IMR-90 (cell line): ENCODE measurements around the gene SLC6A11. TPM values are rescaled to one million over a fixed set of nuclear protein-coding genes. Genes with fewer than 3 reads are reported as not detected.

ENCODE experiments used
- ATAC-seq: fragments of 200-7000 bp; cut with Tn5 transposase; 2 replicates; pipeline ENCODE4 v1.9.1; 2020; ENCODE audit warnings: low read depth, mild to moderate bottlenecking, moderate library complexity
- BruUV-seq: library from RNA; stranded (reverse); fragments of 400-500 nt; replicated peaks from 2 replicates; lab custom pipeline; 2021; lab: Mats Ljungman, UMichigan
- CTCF ChIA-PET: fragments of 300-600 bp; formaldehyde crosslinking; extraction: SDS; loops from one replicate; lab custom pipeline; 2021; ENCODE audit warnings: antibody characterized with exemption; lab: Yijun Ruan, JAX
- POLR2A ChIA-PET: fragments of 300-600 bp; sonication (Branson Sonifier 250); formaldehyde crosslinking; loops from one replicate; lab custom pipeline; 2022; ENCODE audit warnings: antibody characterized with exemption; ENCODE audit not compliant: unreplicated experiment; lab: Charles Lee
- DNase-seq: peaks from one replicate; pipeline ENCODE4 v3.0.0; 2013
- H2AFZ ChIP-seq: replicated peaks from 2 replicates; pipeline ENCODE3; 2013; ENCODE audit warnings: low read length, mild to moderate bottlenecking; ENCODE audit not compliant: poor library complexity
- H2AK5ac ChIP-seq: 2 replicates; pipeline ENCODE4 v1.6.1; 2013; ENCODE audit warnings: low read depth, low read length, inconsistent platforms
- H2AK9ac ChIP-seq: replicated peaks from 2 replicates; pipeline ENCODE3; 2013; ENCODE audit warnings: mild to moderate bottlenecking, low read depth, low read length, moderate library complexity; ENCODE audit not compliant: poor library complexity
- H2BK120ac ChIP-seq: 2 replicates; pipeline ENCODE4 v1.6.1; 2013; ENCODE audit warnings: low read depth, low read length, inconsistent platforms
- H2BK15ac ChIP-seq: 3 replicates; pipeline ENCODE4 v1.6.1; 2013; ENCODE audit warnings: low read depth, low read length, inconsistent platforms
- H2BK20ac ChIP-seq: 2 replicates; pipeline ENCODE4 v1.6.1; 2013; ENCODE audit warnings: low read depth, mild to moderate bottlenecking, inconsistent platforms, low read length, moderate library complexity
- H2BK5ac ChIP-seq: 2 replicates; pipeline ENCODE4 v1.6.1; 2013; ENCODE audit warnings: mild to moderate bottlenecking, low read depth, low read length, inconsistent platforms; ENCODE audit not compliant: poor library complexity, severe bottlenecking
- H3K14ac ChIP-seq: replicated peaks from 2 replicates; pipeline ENCODE4 v1.6.1; 2013; ENCODE audit warnings: low read depth, low read length, inconsistent platforms
- H3K18ac ChIP-seq: 2 replicates; pipeline ENCODE4 v1.6.1; 2013; ENCODE audit warnings: low read depth, low read length, control low read depth
- H3K23ac ChIP-seq: 2 replicates; pipeline ENCODE4 v1.6.1; 2013; ENCODE audit warnings: low read depth, low read length, inconsistent platforms
- H3K27ac ChIP-seq: 2 replicates; pipeline ENCODE4 v1.5.1; 2013; ENCODE audit warnings: mild to moderate bottlenecking, control low read depth, low read length; ENCODE audit not compliant: insufficient read depth
- H3K27me3 ChIP-seq: 2 replicates; pipeline ENCODE4 v1.6.1; 2013; ENCODE audit warnings: low read length; ENCODE audit not compliant: control insufficient read depth, insufficient read depth
- H3K36me3 ChIP-seq: 2 replicates; pipeline ENCODE4 v1.6.1; 2013; ENCODE audit warnings: low read length, mixed read lengths; ENCODE audit not compliant: control insufficient read depth, insufficient read depth
- H3K4ac ChIP-seq: 2 replicates; pipeline ENCODE4 v1.6.1; 2013; ENCODE audit warnings: low read depth, low read length, inconsistent platforms
- H3K4me1 ChIP-seq: 2 replicates; pipeline ENCODE4 v1.6.1; 2013; ENCODE audit warnings: low read length, mixed read lengths; ENCODE audit not compliant: control insufficient read depth, insufficient read depth
- H3K4me2 ChIP-seq: 2 replicates; pipeline ENCODE4 v1.6.1; 2013; ENCODE audit warnings: low read depth, mild to moderate bottlenecking, control low read depth, low read length, moderate library complexity
- H3K4me3 ChIP-seq: 2 replicates; pipeline ENCODE4 v1.5.1; 2013; ENCODE audit warnings: low read depth, mild to moderate bottlenecking, control low read depth, low read length, moderate library complexity; ENCODE audit not compliant: insufficient read depth
- H3K56ac ChIP-seq: 2 replicates; pipeline ENCODE4 v1.6.1; 2013; ENCODE audit warnings: low read length, inconsistent platforms; ENCODE audit not compliant: insufficient read depth; ENCODE audit errors: extremely low read depth
- H3K79me1 ChIP-seq, 2 experiments: 2 replicates each; pipeline ENCODE4 v1.6.1; 2013; ENCODE audit warnings: low read length in 2 of 2, inconsistent platforms in 1 of 2, low read depth in 1 of 2
- H3K9ac ChIP-seq: 2 replicates; pipeline ENCODE4 v1.6.1; 2013; ENCODE audit warnings: low read depth, low read length, control low read depth
- H3K9me1 ChIP-seq: 2 replicates; pipeline ENCODE4 v1.6.1; 2013; ENCODE audit warnings: low read length, inconsistent platforms; ENCODE audit not compliant: insufficient read depth
- H3K9me3 ChIP-seq: 2 replicates; pipeline ENCODE4 v1.6.1; 2013; ENCODE audit warnings: low read length; ENCODE audit not compliant: control insufficient read depth, insufficient read depth
- H4K20me1 ChIP-seq: 2 replicates; pipeline ENCODE4 v1.6.1; 2013; ENCODE audit warnings: low read length, inconsistent platforms; ENCODE audit not compliant: insufficient read depth
- H4K5ac ChIP-seq: 2 replicates; pipeline ENCODE4 v1.6.1; 2013; ENCODE audit warnings: mild to moderate bottlenecking, low read depth, low read length, control low read depth
- H4K8ac ChIP-seq, 2 experiments: 2 replicates each; pipeline ENCODE4 v1.6.1; 2013; ENCODE audit warnings: low read depth in 2 of 2, low read length in 2 of 2, control low read depth in 1 of 2, inconsistent platforms in 1 of 2
- H4K91ac ChIP-seq: 2 replicates; pipeline ENCODE4 v1.6.1; 2013; ENCODE audit warnings: low read depth, low read length, inconsistent platforms; ENCODE audit not compliant: insufficient read depth
- MXI1 ChIP-seq: IDR thresholded peaks from 2 replicates; pipeline ENCODE4 v1.6.1; 2012; ENCODE audit warnings: low read depth, mild to moderate bottlenecking, low read length, moderate library complexity, borderline replicate concordance
- WGBS, 2 experiments: methylation state at CpG; one replicate each; pipeline versions ENCODE4 v1.1.5 to v1.1.7; 2013; ENCODE audit warnings: missing lambda C conversion rate in 2 of 2; ENCODE audit not compliant: insufficient read length in 1 of 2; ENCODE audit errors: extremely low coverage in 2 of 2; 5-methylcytosine and 5-hydroxymethylcytosine counted together
- dilution Hi-C: fragments of 300-500 bp; cut with HindIII; formaldehyde crosslinking; loops from one replicate; pipeline ENCODE4 v1.14.3; 2018; ENCODE audit warnings: low sequenced_read_pairs; ENCODE audit not compliant: unreplicated experiment
- in situ Hi-C: fragments of 300-500 bp; cut with MboI; formaldehyde crosslinking; loops from 3 replicates; pipeline ENCODE4 v1.14.3; 2019; ENCODE audit warnings: low sequenced_read_pairs, inconsistent platforms, mixed read lengths
- intact Hi-C: fragments of 100-400 bp; cut with micrococcal nuclease; formaldehyde crosslinking; loops from 2 replicates; pipeline ENCODE4 v1.10.0; 2022
- polyA plus RNA-seq, 3 experiments: library from polyadenylated mRNA; depleted of rRNA; stranded (reverse); fragments of >200 nt; gene quantifications; 2 replicates each; pipeline ENCODE4 v1.2.3, GENCODE V29; 2012; ENCODE audit warnings: low replicate concordance in 1 of 3
- total RNA-seq: library from RNA; depleted of rRNA; stranded (reverse); fragments of >200 nt; gene quantifications from 2 replicates; pipeline ENCODE4 v1.2.3, GENCODE V29; 2012

SLC6A11 gene
- total and polyA plus RNA-seq, 2 of the 4 experiments (the other 2 are of a cell fraction), result not detected

DNA sequence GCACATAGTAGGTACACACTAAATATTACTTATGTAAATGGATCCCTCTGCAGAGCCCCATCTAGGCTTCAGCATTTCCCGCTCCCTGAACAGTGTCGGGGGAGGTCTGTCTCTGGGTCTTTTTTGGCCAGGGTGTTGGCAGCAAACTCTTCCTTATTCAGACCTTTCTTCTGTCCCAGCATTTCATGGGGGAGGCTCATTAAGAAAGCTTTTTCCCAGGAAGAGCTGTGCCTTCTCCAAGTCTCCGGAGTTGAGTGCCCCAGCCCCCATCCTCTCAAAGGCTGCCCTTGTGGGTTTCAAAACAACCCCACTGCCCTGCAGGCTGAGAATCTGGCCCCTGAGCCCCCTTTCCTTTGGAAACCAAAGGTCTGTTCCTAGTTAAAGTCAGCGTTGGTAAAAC lies 25.1 kb downstream of the SLC6A11 start:
- no peaks in the 10 kb centered on the region; the same call in 1 of the 2 replicates for H4K20me1 ChIP-seq
- no peak overlapping the region for H3K23ac ChIP-seq
- ATAC-seq, result no peak
- no peak overlapping the region for H4K91ac ChIP-seq
- no TSS peak for BruUV-seq
- H3K27me3 ChIP-seq, result peaks cover 2% of the 10 kb centered on the region; the same call in 1 of the 2 replicates
- H2BK5ac ChIP-seq, result no peak overlapping the region
- no peak overlapping the region for H3K4me2 ChIP-seq
- H3K56ac ChIP-seq, result no peak overlapping the region
- no peak overlapping the region for H2BK15ac ChIP-seq
- no peak overlapping the region for H3K18ac ChIP-seq
- H2AK5ac ChIP-seq, result no peak overlapping the region
- H3K4ac ChIP-seq, result no peak overlapping the region
- no peak overlapping the region for H3K14ac ChIP-seq
- POLR2A ChIA-PET, result no interaction called here
- H3K9me3 ChIP-seq, result no peaks in the 10 kb centered on the region
- H3K4me1 ChIP-seq, result no peaks in the 10 kb centered on the region
- H3K9ac ChIP-seq, result no peak overlapping the region
- no peaks in the 10 kb centered on the region for H3K79me1 ChIP-seq
- CTCF ChIA-PET, result no interaction called here
- H3K4me3 ChIP-seq, result no peak overlapping the region
- no peak for TF ChIP-seq MXI1
- no peak overlapping the region for H3K27ac ChIP-seq
- in situ Hi-C loops, result no loop called here
- no peak overlapping the region for H2AK9ac ChIP-seq
- no peak overlapping the region for H4K8ac ChIP-seq
- H2BK20ac ChIP-seq, result no peak overlapping the region
- no peak overlapping the region for H4K5ac ChIP-seq
- no peak overlapping the region for H2AFZ ChIP-seq
- WGBS, 2 experiments, result no CpG with 5 or more reads among the region's 4 CpGs
- intact Hi-C loops, result no loop called here
- dilution Hi-C loops, result no loop called here
- no peaks in the 10 kb centered on the region for H3K36me3 ChIP-seq
- H2BK120ac ChIP-seq, result no peak overlapping the region
- no peaks in the 10 kb centered on the region for H3K9me1 ChIP-seq
- DNase-seq, result no peak
